ENCODE data around the gene FKTN.
"Not testable (repeated sequence)": the region's sequence is repeated elsewhere in the genome, so short reads cannot be mapped to it uniquely, and the experiment has no call there.

Gene FKTN

GRCh38 chr9:105557804-105558610, at the start of gene FKTN:
FKTN (plus strand) TSS chr9:105558131; CDS start chr9:105575033, 16,902 bp downstream.
- DNase-seq: peak; percentile 66 to 75

- DNase-seq: no peak
Observed at GRCh38 chr9:105508530-105508929, 49.4 kb upstream of the FKTN start.

GRCh38 chr9:105510024-105510423, 47.9 kb upstream of the FKTN start:
- no peak for DNase-seq

- DNase-seq: no peak
Observed at GRCh38 chr9:105511446-105511845, 46.5 kb upstream of the FKTN start.

GRCh38 chr9:105515811-105516413, 42.0 kb upstream of the FKTN start:
- no peak for DNase-seq

GRCh38 chr9:105519710-105520369, 38.1 kb upstream of the FKTN start:
- not testable (repeated sequence) for DNase-seq

GRCh38 chr9:105520992-105521391, 36.9 kb upstream of the FKTN start:
- DNase-seq: not testable (repeated sequence)

- DNase-seq: not testable (repeated sequence)
Observed at GRCh38 chr9:105522618-105523385, 35.1 kb upstream of the FKTN start.

- no peak for DNase-seq
Observed at GRCh38 chr9:105531530-105531929, 26.4 kb upstream of the FKTN start.

- DNase-seq: no peak
Observed at GRCh38 chr9:105535920-105536668, 21.8 kb upstream of the FKTN start.

GRCh38 chr9:105539452-105539851, 18.5 kb upstream of the FKTN start:
- DNase-seq: no peak

- DNase-seq: no peak
Observed at GRCh38 chr9:105541838-105542237, 16.1 kb upstream of the FKTN start.

- no peak for DNase-seq
Observed at GRCh38 chr9:105554042-105554441, 3.9 kb upstream of the FKTN start.

GRCh38 chr9:105572455-105572854, 14.5 kb downstream of the FKTN start:
- no peak for DNase-seq

GRCh38 chr9:105579952-105580351, 22.0 kb downstream of the FKTN start:
- not testable (repeated sequence) for DNase-seq

GRCh38 chr9:105581550-105581949, 23.6 kb downstream of the FKTN start:
- DNase-seq: not testable (repeated sequence)

GRCh38 chr9:105593145-105593544, 35.2 kb downstream of the FKTN start:
- no peak for DNase-seq

- peak; percentile 44 to 58 for DNase-seq
Observed at GRCh38 chr9:105608721-105609598, 51.0 kb downstream of the FKTN start.

GRCh38 chr9:105621001-105621400, 63.1 kb downstream of the FKTN start:
- DNase-seq: no peak

GRCh38 chr9:105625088-105625487, 67.2 kb downstream of the FKTN start:
- DNase-seq: no peak

- DNase-seq: no peak
Observed at GRCh38 chr9:105632807-105633206, 74.9 kb downstream of the FKTN start.

All from AML-193 (cell line).